Thyroid gland (tissue), 4 donors: ENCODE measurements around the gene F10. TPM values are rescaled to one million over a fixed set of nuclear protein-coding genes. Genes with fewer than 3 reads are reported as not detected.

Experiments
- DNase-seq, 2 donors: peaks; one replicate each; pipeline ENCODE4 v3.0.0-alpha.2; 2019
- H3K27ac ChIP-seq, 3 donors: fragments of 200-600 bp; sonication (generic); 1 replicate in 2 of 3; 2 replicates in 1 of 3; pipeline ENCODE4 v1.5.1; 2016 to 2019; ENCODE audit warnings: mild to moderate bottlenecking in 1 of 3, moderate library complexity in 1 of 3
- H3K27me3 ChIP-seq: fragments of 200-600 bp; sonication (generic); one replicate; pipeline ENCODE4 v1.5.1; 2019
- H3K36me3 ChIP-seq, 2 donors: fragments of 200-600 bp; sonication (generic); one replicate each; pipeline ENCODE4 v1.5.1; 2016 to 2019
- H3K4me1 ChIP-seq, 2 donors: fragments of 200-600 bp; sonication (generic); one replicate each; pipeline ENCODE4 v1.5.1; 2017 to 2019
- H3K4me3 ChIP-seq, 3 donors: fragments of 200-600 bp; sonication (generic); replicated peaks in 1 of 3; 1 replicate in 2 of 3; 2 replicates in 1 of 3; pipeline ENCODE4 v1.5.1; 2016; ENCODE audit warnings: mild to moderate bottlenecking in 1 of 3
- H3K9me3 ChIP-seq: fragments of 200-600 bp; sonication (generic); one replicate; pipeline ENCODE4 v1.5.1; 2017
- CTCF ChIP-seq, 6 experiments: fragments of 200-600 bp in 3 of 6; fragments of 450-650 bp in 3 of 6; sonication (generic) in 3 of 6; IDR thresholded peaks; one replicate each; pipeline ENCODE4 v1.5.1; 2016 to 2019; ENCODE audit warnings: antibody characterized with exemption in 6 of 6, mild to moderate bottlenecking in 2 of 6, inconsistent platforms in 1 of 6, moderate library complexity in 1 of 6
- POLR2A ChIP-seq, 2 donors: fragments of 450-650 bp; IDR thresholded peaks; one replicate each; pipeline ENCODE4 v1.6.1; 2017; ENCODE audit warnings: antibody characterized with exemption in 2 of 2, mild to moderate bottlenecking in 2 of 2, moderate library complexity in 1 of 2
- WGBS, 2 donors: methylation state at CpG; one replicate each; pipeline ENCODE4 v1.1.5; 2017; 5-methylcytosine and 5-hydroxymethylcytosine counted together
- intact Hi-C: fragments of 100-400 bp; cut with DNase I; formaldehyde crosslinking; loops from one replicate; pipeline ENCODE4 v1.15.1; 2023
- total RNA-seq, 4 donors: library from RNA; depleted of rRNA; stranded (reverse); fragments of >200 nt; gene quantifications; one replicate each; pipeline ENCODE4 v1.2.3, GENCODE V29; 2016

The F10 gene
- total RNA-seq, 4 donors from 2014 or later: 4.0 to 19.9 (median 7.0) TPM

- no peaks in the 10 kb centered on the region for H3K9me3 ChIP-seq
- WGBS, 2 donors: 88 to 89% methylated on average over 25 of the region's 25 CpGs
- DNase-seq: no peak
- TF ChIP-seq CTCF (IDR thresholded peaks at IDR 0.05) (no peak), POLR2A (IDR thresholded peaks at IDR 0.05) (no peak)
- H3K36me3 ChIP-seq: peaks cover 51 to 63% of the 10 kb centered on the region in 2 donors
- no peaks in the 10 kb centered on the region for H3K27me3 ChIP-seq
- H3K27ac ChIP-seq: no peak overlapping the region
- intact Hi-C loops: no loop called here
- no peak overlapping the region for H3K4me3 ChIP-seq
- H3K4me1 ChIP-seq: no peaks in the 10 kb centered on the region
These were observed 55.7 kb downstream of the F10 start for GRCh38 chr13:113178070-113178895.

- Histone ChIP-seq H3K27ac (no peak overlapping the region), H3K4me3 (no peak overlapping the region), H3K4me1 (no peaks in the 10 kb centered on the region), H3K27me3 (no peaks in the 10 kb centered on the region), H3K9me3 (no peaks in the 10 kb centered on the region), H3K36me3 (peaks cover 57 to 68% of the 10 kb centered on the region in 2 donors)
- 82 to 86% methylated on average over 3 of the region's 3 CpGs for WGBS, 2 donors
- no peak for TF ChIP-seq CTCF (IDR thresholded peaks at IDR 0.05)
- TF ChIP-seq POLR2A (IDR thresholded peaks at IDR 0.05): no peak
- DNase-seq: no peak
- intact Hi-C loops: no loop called here
These were observed 56.2 kb downstream of the F10 start for GRCh38 chr13:113178896-113179167.

- Histone ChIP-seq H3K4me1 (no peaks in the 10 kb centered on the region), H3K27ac (no peak overlapping the region), H3K4me3 (no peak overlapping the region), H3K27me3 (no peaks in the 10 kb centered on the region), H3K36me3 (peaks cover 57 to 74% of the 10 kb centered on the region in 2 donors), H3K9me3 (no peaks in the 10 kb centered on the region)
- no peak for DNase-seq
- no peak for TF ChIP-seq POLR2A (IDR thresholded peaks at IDR 0.05)
- no peak for TF ChIP-seq CTCF (IDR thresholded peaks at IDR 0.05)
- intact Hi-C loops: no loop called here
- WGBS, 2 donors: 84 to 85% methylated on average over 26 to 28 of the region's 28 CpGs
These were observed 57.0 kb downstream of the F10 start for GRCh38 chr13:113179374-113180230.

GRCh38 chr13:113182046-113182445, 59.4 kb downstream of the F10 start:
- Histone ChIP-seq H3K9me3 (no peaks in the 10 kb centered on the region), H3K36me3 (peaks cover 42 to 56% of the 10 kb centered on the region in 2 donors), H3K4me3 (no peak overlapping the region), H3K4me1 (no peaks in the 10 kb centered on the region), H3K27ac (no peak overlapping the region), H3K27me3 (no peaks in the 10 kb centered on the region)
- WGBS, 2 donors: 88 to 96% methylated on average over 4 of the region's 4 CpGs
- TF ChIP-seq POLR2A (IDR thresholded peaks at IDR 0.05) (no peak), CTCF (IDR thresholded peaks at IDR 0.05) (no peak)
- intact Hi-C loops: no loop called here
- no peak for DNase-seq
